Activated CD4-positive, alpha-beta T cell treated with anti-CD3 and anti-CD28 coated beads for 36 hours (primary cell): ENCODE measurements around the gene MIA. TPM values are rescaled to one million over a fixed set of nuclear protein-coding genes. Genes with fewer than 3 reads are reported as not detected.
"Not testable (repeated sequence)": the region's sequence is repeated elsewhere in the genome, so short reads cannot be mapped to it uniquely, and the experiment has no call there.

ENCODE experiments used
- ATAC-seq: fragments of 200-7000 bp; cut with Tn5 transposase; one replicate; pipeline ENCODE4 v1.10.0; 2021; ENCODE audit warnings: mild to moderate bottlenecking, moderate library complexity
- CTCF ChIA-PET: fragments of 350-600 bp; sonication (Branson Sonifier 250); formaldehyde crosslinking; loops from one replicate; lab custom pipeline; 2021; ENCODE audit warnings: antibody characterized with exemption; lab: Charles Lee
- POLR2A ChIA-PET: fragments of 350-600 bp; sonication (Branson Sonifier 250); formaldehyde crosslinking; loops from one replicate; lab custom pipeline; 2021; ENCODE audit warnings: antibody characterized with exemption, inconsistent platforms; lab: Charles Lee
- DNase-seq: peaks from one replicate; pipeline ENCODE4 v3.0.0-alpha.2; 2020
- H3K27ac Mint-ChIP-seq: one replicate; pipeline ENCODE4 v1.8.0; 2021; ENCODE audit warnings: mixed read lengths
- H3K27me3 Mint-ChIP-seq: one replicate; pipeline ENCODE4 v1.8.0; 2021; ENCODE audit warnings: mixed read lengths
- H3K36me3 Mint-ChIP-seq: one replicate; pipeline ENCODE4 v1.8.0; 2021; ENCODE audit warnings: low read depth, mixed read lengths
- H3K4me1 Mint-ChIP-seq: one replicate; pipeline ENCODE4 v1.8.0; 2021; ENCODE audit warnings: mixed read lengths
- H3K4me3 Mint-ChIP-seq: one replicate; pipeline ENCODE4 v1.8.0; 2021; ENCODE audit warnings: mild to moderate bottlenecking, moderate library complexity, mixed read lengths
- H3K9me3 Mint-ChIP-seq: one replicate; pipeline ENCODE4 v1.8.0; 2021; ENCODE audit warnings: low read depth, mixed read lengths
- intact Hi-C, 2 experiments: fragments of 100-400 bp; cut with DNase I in 1 of 2; cut with micrococcal nuclease in 1 of 2; formaldehyde crosslinking; loops; one replicate each; pipeline versions ENCODE4 v1.14.2 to v1.15.1; 2022 to 2024; cut with DNase I, micrococcal nuclease
- total RNA-seq, 2 experiments: library from RNA; stranded (reverse); gene quantifications; one replicate each; pipeline ENCODE4 v1.2.3, GENCODE V29; 2021

The MIA gene
- total RNA-seq, 2 experiments from 2014 or later = 0.57 TPM; not detected in 1

- peak within 1 kb of the TSS; percentile 84 for H3K4me3 Mint-ChIP-seq
- intact Hi-C loops = loop anchor here (1.0 to 2.0 kb wide), 15 partner anchors 20 to 619 kb away; partner anchors contain the start of genes COQ8B (in 2 of the 2), ACTMAP (in 1 of the 2), BCKDHA (in 1 of the 2) and C19orf47 (in 1 of the 2)
- ChIA-PET POLR2A (interaction anchor here (0.6 to 3.6 kb wide), 14 partner anchors 16 to 572 kb away, joined by 3 to 46 read pairs (median 4); partner anchors contain the start of genes ACTMAP, COQ8B, EGLN2 and HNRNPUL1), CTCF (interaction anchor here (1.0 to 4.5 kb wide), 15 partner anchors 9 to 485 kb away, joined by 3 to 47 read pairs (median 7); partner anchors contain the start of genes ACTMAP, COQ8B, EGLN2 and HNRNPUL1)
- peak; percentile 100 for DNase-seq
- no peaks in the 10 kb centered on the region for H3K27me3 Mint-ChIP-seq
- no peaks in the 10 kb centered on the region for H3K9me3 Mint-ChIP-seq
- peak; percentile 79 for ATAC-seq
- peaks cover 8% of the 10 kb centered on the region for H3K36me3 Mint-ChIP-seq
- H3K4me1 Mint-ChIP-seq = peaks cover 38% of the 10 kb centered on the region
- peak within 1 kb of the TSS; percentile 94 for H3K27ac Mint-ChIP-seq
Observed at GRCh38 chr19:40777937-40778705, 2.8 kb downstream of the MIA start, which contains the start of gene RAB4B. Gene RAB4B (plus strand): TSS chr19:40778247. CDS start chr19:40778376, 129 bp downstream.

DNA sequence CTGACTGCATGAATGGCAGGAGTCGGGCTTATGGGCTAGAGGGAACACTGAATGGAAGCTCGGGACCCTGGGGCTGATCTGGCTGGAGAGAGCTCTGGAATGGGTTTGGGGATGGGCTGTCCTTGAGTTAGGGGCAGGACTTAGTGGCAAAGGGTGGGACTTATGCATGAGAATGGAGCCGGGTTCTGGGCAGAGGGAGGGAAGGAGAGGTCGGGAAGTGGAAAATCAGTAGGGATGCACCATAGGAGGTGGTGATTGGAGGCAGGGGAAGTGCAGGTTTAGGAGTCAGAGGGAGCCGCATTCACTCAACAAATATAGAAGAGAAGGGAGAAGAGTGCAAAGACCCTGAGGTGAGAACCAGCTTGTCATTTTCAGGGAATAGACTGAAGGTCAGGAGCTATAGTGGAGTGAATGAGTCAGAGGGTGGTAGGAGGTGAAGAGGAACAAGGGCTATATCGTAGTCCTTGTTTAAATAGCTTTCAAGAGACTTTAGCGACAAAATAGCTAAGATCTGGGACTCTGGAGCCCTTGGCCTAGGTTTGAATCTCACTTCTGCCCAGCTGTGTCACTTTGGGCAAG is 3.5 kb downstream of the MIA start:
- intact Hi-C loops = loop anchor here (1.0 to 2.0 kb wide), 13 partner anchors 20 to 619 kb away; partner anchors contain the start of genes COQ8B (in 2 of the 2), ACTMAP (in 1 of the 2), BCKDHA (in 1 of the 2) and C19orf47 (in 1 of the 2)
- CTCF ChIA-PET = interaction anchor here (0.7 to 4.5 kb wide), 16 partner anchors 8 to 485 kb away, joined by 3 to 47 read pairs (median 6); partner anchors contain the start of genes ACTMAP, COQ8B, EGLN2 and HNRNPUL1
- DNase-seq = no peak
- H3K27me3 Mint-ChIP-seq = no peaks in the 10 kb centered on the region
- peak overlapping the region; percentile 84 for H3K4me3 Mint-ChIP-seq
- H3K27ac Mint-ChIP-seq = peak overlapping the region; percentile 94
- peaks cover 38% of the 10 kb centered on the region for H3K4me1 Mint-ChIP-seq
- peaks cover 11% of the 10 kb centered on the region for H3K36me3 Mint-ChIP-seq
- POLR2A ChIA-PET = interaction anchor here (0.6 to 3.6 kb wide), 11 partner anchors 18 to 571 kb away, joined by 3 to 46 read pairs (median 4); partner anchors contain the start of genes ACTMAP, EGLN2, HNRNPUL1 and NUMBL
- no peaks in the 10 kb centered on the region for H3K9me3 Mint-ChIP-seq
- no peak for ATAC-seq

DNA sequence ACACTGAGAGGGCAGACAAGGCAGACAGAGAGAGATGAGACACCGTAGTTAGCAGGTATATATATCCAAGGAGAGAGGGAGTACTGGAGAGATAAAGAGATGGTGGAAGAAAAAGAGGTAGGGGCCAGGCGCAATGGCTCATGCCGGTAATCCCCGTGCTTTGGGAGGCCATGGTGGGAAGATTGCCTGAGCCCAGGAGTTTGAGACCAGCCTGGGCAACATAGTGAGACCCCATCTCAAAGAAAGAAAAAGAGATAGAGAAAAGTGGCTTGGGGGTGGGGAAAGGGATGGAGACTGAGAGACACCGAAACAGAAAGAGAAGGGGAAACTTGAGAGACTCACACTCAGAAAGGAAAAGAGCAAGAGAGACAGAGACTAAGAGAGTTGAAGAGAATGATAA is 5.3 kb downstream of the MIA start:
- no peak for ATAC-seq
- Mint-ChIP-seq H3K27me3 (no peaks in the 10 kb centered on the region), H3K9me3 (no peaks in the 10 kb centered on the region), H3K27ac (peak overlapping the region; percentile 69), H3K4me3 (no peak overlapping the region), H3K36me3 (peaks cover 12% of the 10 kb centered on the region), H3K4me1 (peaks cover 42% of the 10 kb centered on the region)
- POLR2A ChIA-PET = no interaction called here
- CTCF ChIA-PET = interaction anchor here (4.5 kb wide), 1 partner anchor 17 kb away, joined by 47 read pairs; the partner anchor contains the start of gene EGLN2
- DNase-seq = no peak
- intact Hi-C loops = no loop called here

DNA sequence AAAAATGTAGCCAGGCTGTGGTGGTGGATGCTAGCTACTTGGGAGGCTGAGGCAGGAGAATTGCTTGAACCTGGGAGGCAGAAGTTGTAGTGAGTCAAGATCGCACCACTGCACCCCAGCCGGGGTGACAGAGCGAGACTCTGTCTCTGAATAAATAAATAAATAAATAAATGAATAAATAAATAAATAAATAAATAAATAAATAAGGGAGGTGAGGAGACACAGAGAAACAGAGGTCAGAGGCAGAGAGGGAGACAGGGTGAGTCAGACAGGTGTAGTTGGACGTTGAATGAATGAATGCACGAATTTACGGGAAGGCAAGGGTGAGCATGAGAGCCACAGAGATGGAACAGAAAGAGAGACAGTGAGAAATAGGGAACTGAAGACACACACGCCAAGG is 5.8 kb downstream of the MIA start:
- intact Hi-C loops = no loop called here
- H3K27me3 Mint-ChIP-seq = no peaks in the 10 kb centered on the region
- H3K4me3 Mint-ChIP-seq = no peak overlapping the region
- peaks cover 13% of the 10 kb centered on the region for H3K36me3 Mint-ChIP-seq
- ATAC-seq (no peak), DNase-seq (no peak)
- H3K27ac Mint-ChIP-seq = no peak overlapping the region
- POLR2A ChIA-PET = interaction anchor here (0.6 kb wide), 1 partner anchor 26 kb away, joined by 6 read pairs; no protein-coding TSS in a partner anchor
- H3K4me1 Mint-ChIP-seq = peaks cover 44% of the 10 kb centered on the region
- CTCF ChIA-PET = no interaction called here
- no peaks in the 10 kb centered on the region for H3K9me3 Mint-ChIP-seq

DNA sequence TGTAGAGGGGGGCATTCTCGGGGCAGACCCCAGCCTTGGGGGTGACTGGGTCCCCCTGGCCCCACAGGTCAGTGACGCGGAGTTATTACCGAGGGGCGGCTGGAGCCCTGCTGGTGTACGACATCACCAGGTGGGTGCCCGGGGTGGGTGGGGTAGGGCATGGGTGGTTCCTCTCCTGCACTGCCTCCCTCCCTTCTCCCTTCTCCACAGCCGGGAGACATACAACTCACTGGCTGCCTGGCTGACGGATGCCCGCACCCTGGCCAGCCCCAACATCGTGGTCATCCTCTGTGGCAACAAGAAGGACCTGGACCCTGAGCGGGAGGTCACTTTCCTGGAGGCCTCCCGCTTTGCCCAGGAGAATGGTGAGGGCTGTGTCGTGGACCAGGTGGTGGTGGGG is 8.4 kb downstream of the MIA start:
- peaks cover 30% of the 10 kb centered on the region for H3K4me1 Mint-ChIP-seq
- CTCF ChIA-PET = interaction anchor here (1.0 kb wide), 1 partner anchor 37 kb away, joined by 3 read pairs; no protein-coding TSS in a partner anchor
- peaks cover 16% of the 10 kb centered on the region for H3K36me3 Mint-ChIP-seq
- H3K27me3 Mint-ChIP-seq = no peaks in the 10 kb centered on the region
- no peak for ATAC-seq
- no peak overlapping the region for H3K27ac Mint-ChIP-seq
- no peak overlapping the region for H3K4me3 Mint-ChIP-seq
- no peak for DNase-seq
- intact Hi-C loops = no loop called here
- no peaks in the 10 kb centered on the region for H3K9me3 Mint-ChIP-seq
- POLR2A ChIA-PET = no interaction called here

DNA sequence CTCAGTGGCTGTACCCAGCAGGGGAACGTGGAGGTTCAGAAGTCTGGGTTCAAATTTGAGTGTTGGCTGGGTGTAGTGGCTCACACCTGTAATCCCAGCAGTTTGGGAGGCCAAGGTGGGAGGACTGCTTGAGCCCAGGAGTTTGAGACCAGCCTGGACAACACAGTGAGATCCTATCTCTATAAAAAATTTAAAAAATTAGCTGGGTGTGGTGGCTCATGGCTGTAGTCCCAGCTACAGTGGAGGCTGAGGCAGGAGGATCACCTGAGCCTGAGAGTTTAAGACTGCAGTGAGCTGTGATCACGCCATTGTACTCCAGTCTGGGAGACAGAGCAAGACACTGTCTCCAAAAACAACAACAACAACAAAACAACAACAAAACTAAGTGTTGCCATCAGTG is 8.8 kb downstream of the MIA start:
- H3K27ac Mint-ChIP-seq, intact Hi-C loops, H3K4me3 Mint-ChIP-seq, POLR2A ChIA-PET, H3K27me3 Mint-ChIP-seq, H3K9me3 Mint-ChIP-seq, ATAC-seq, DNase-seq: not testable (repeated sequence)
- peaks cover 26% of the 10 kb centered on the region for H3K4me1 Mint-ChIP-seq
- H3K36me3 Mint-ChIP-seq = peaks cover 16% of the 10 kb centered on the region
- CTCF ChIA-PET = interaction anchor here (1.0 kb wide), 1 partner anchor 37 kb away, joined by 3 read pairs; no protein-coding TSS in a partner anchor

DNA sequence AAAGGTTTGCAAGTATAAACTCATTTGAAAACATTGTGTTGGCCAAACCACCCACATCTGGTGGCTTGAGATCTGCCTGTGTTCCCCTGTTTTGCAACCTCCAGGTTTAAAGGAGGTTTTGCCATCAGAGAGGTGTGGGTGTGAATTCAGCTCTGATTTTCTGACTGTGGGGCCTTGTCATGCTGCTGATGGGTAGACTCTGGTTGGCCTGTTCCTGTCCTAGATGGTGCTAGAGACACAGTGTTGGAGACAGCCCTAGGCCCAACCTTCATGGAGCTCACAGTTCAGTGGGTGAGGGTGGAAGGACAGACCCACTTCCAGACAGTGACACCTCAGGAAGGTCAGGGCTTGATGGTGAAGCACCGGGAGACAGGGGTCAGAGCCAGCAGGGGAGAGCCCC is 10.2 kb downstream of the MIA start:
- CTCF ChIA-PET = no interaction called here
- H3K36me3 Mint-ChIP-seq = peaks cover 21% of the 10 kb centered on the region
- no peak overlapping the region for H3K27ac Mint-ChIP-seq
- H3K4me3 Mint-ChIP-seq = no peak overlapping the region
- POLR2A ChIA-PET = no interaction called here
- H3K4me1 Mint-ChIP-seq = peaks cover 12% of the 10 kb centered on the region
- ATAC-seq (peak; percentile 86), DNase-seq (peak; percentile 22)
- H3K27me3 Mint-ChIP-seq = no peaks in the 10 kb centered on the region
- intact Hi-C loops = no loop called here
- no peaks in the 10 kb centered on the region for H3K9me3 Mint-ChIP-seq

DNA sequence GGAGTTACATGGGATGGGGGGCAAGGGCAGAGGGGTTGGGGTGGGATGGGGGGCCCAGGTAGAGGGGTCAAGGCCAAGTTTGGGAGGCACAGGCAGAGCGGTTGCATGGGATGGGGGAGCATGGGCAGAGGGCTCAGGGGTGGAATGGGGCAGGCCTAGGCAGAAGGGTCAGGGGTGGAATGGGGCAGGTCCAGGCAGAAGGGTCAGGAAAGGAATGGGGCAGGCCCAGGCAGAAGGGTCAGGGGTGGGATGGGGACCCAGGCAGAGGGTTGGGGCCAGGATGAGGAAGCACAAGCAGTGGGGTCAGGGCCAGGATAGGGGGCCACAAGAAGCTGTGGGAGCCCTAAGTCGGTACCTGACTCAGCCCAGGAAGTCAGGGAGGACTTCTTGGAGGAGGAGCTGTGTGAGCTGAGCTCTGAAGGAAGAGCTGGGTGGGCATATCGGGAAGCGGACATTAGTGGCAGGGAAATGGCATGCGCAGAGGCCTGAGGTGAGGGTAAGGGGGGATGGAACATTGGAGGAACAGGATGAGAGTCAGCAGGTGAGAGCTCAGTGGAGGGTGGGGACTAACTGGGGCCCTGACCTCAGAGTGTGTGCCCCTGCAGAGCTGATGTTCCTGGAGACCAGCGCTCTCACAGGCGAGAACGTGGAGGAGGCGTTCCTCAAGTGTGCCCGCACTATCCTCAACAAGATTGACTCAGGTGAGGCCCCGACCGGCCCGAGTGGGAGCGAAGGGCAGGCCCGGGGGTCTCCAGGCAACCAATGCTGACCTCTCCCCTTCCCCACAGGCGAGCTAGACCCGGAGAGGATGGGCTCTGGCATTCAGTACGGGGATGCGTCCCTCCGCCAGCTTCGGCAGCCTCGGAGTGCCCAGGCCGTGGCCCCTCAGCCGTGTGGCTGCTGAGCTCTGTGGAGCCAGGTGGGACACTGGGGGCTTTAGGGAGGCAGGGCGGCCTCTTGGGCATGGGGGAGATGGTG is 11.0 kb downstream of the MIA start:
- DNase-seq (no peak), ATAC-seq (no peak)
- ChIA-PET CTCF (interaction anchor here (0.6 to 1.4 kb wide), 2 partner anchors 8 to 252 kb away, joined by 3 to 6 read pairs; partner anchors contain the start of gene RAB4B), POLR2A (interaction anchor here (0.5 to 0.6 kb wide), 2 partner anchors 15 to 25 kb away, joined by 3 to 4 read pairs; no protein-coding TSS in a partner anchor)
- H3K27ac Mint-ChIP-seq = peak overlapping the region; percentile 8
- H3K27me3 Mint-ChIP-seq = no peaks in the 10 kb centered on the region
- H3K4me3 Mint-ChIP-seq = no peak overlapping the region
- peaks cover 9% of the 10 kb centered on the region for H3K4me1 Mint-ChIP-seq
- no peaks in the 10 kb centered on the region for H3K9me3 Mint-ChIP-seq
- peaks cover 21% of the 10 kb centered on the region for H3K36me3 Mint-ChIP-seq
- intact Hi-C loops = no loop called here

- H3K27ac Mint-ChIP-seq = no peak overlapping the region
- POLR2A ChIA-PET = no interaction called here
- no peaks in the 10 kb centered on the region for H3K27me3 Mint-ChIP-seq
- intact Hi-C loops = loop anchor here in 1 of 2 experiments (10.0 kb wide), 1 partner anchor 507 kb away; the partner anchor contains the start of gene AKT2
- peaks cover 11% of the 10 kb centered on the region for H3K36me3 Mint-ChIP-seq
- DNase-seq (no peak), ATAC-seq (no peak)
- H3K9me3 Mint-ChIP-seq = no peaks in the 10 kb centered on the region
- CTCF ChIA-PET = no interaction called here
- H3K4me1 Mint-ChIP-seq = peaks cover 20% of the 10 kb centered on the region
- H3K4me3 Mint-ChIP-seq = no peak overlapping the region
Observed at GRCh38 chr19:40791349-40791748, 16.0 kb downstream of the MIA start.

- Mint-ChIP-seq H3K27ac (peak overlapping the region; percentile 68), H3K9me3 (no peaks in the 10 kb centered on the region), H3K4me1 (peaks cover 23% of the 10 kb centered on the region), H3K36me3 (peaks cover 10% of the 10 kb centered on the region), H3K4me3 (no peak overlapping the region), H3K27me3 (no peaks in the 10 kb centered on the region)
- ChIA-PET POLR2A (no interaction called here), CTCF (interaction anchor here (2.0 kb wide), 1 partner anchor 14 kb away, joined by 7 read pairs; the partner anchor contains the start of gene RAB4B)
- DNase-seq (no peak), ATAC-seq (no peak)
- intact Hi-C loops = loop anchor here (1.0 to 10.0 kb wide), 2 partner anchors 38 to 507 kb away; partner anchors contain the start of gene AKT2 (in 1 of the 2)
Observed at GRCh38 chr19:40791996-40792395, 16.7 kb downstream of the MIA start.
